ENCODE measurements around the gene FOXJ1. TPM values are rescaled to one million over a fixed set of nuclear protein-coding genes. Genes with fewer than 3 reads are reported as not detected.
A peak's percentile ranks its signal among the peaks of the same experiment; 100 is the strongest.

FOXJ1 gene
- total RNA-seq, 1 donor from 2014 or later, result not detected

- no peak overlapping the region for H3K4me3 ChIP-seq
- intact Hi-C loops (cut with DNase I), result no loop called here
- TF ChIP-seq POLR2A (IDR thresholded peaks at IDR 0.05), result no peak
- no peak for TF ChIP-seq CTCF (IDR thresholded peaks at IDR 0.05)
- TF ChIP-seq POLR2AphosphoS5 (IDR thresholded peaks at IDR 0.05; ENCODE audit: insufficient read depth in 1 of 2, low read depth in 1 of 2), result no peak
These were observed 50.4 kb downstream of the FOXJ1 start for GRCh38 chr17:76090517-76091129.

GRCh38 chr17:76089680-76090516 lies 51.1 kb downstream of the FOXJ1 start:
- DNase-seq (ENCODE audit: extremely low spot score in 2 of 2), result no peak
- H3K4me3 ChIP-seq, result no peak overlapping the region
- H3K9me3 ChIP-seq, result no peaks in the 10 kb centered on the region
- TF ChIP-seq CTCF (IDR thresholded peaks at IDR 0.05) (no peak), POLR2A (IDR thresholded peaks at IDR 0.05) (no peak), POLR2AphosphoS5 (IDR thresholded peaks at IDR 0.05; ENCODE audit: insufficient read depth in 1 of 2, low read depth in 1 of 2) (no peak)
- H3K27ac ChIP-seq, result no peak overlapping the region
- peaks cover 4 to 82% of the 10 kb centered on the region in 2 donors for H3K36me3 ChIP-seq
- intact Hi-C loops (cut with DNase I), result no loop called here
- H3K4me1 ChIP-seq, result no peaks in the 10 kb centered on the region
- H3K27me3 ChIP-seq, result no peaks in the 10 kb centered on the region

More at GRCh38 chr17:76090517-76091129, 50.4 kb downstream of the FOXJ1 start:
- H3K9me3 ChIP-seq, result no peaks in the 10 kb centered on the region
- peaks cover 4 to 82% of the 10 kb centered on the region in 2 donors for H3K36me3 ChIP-seq
- no peaks in the 10 kb centered on the region for H3K4me1 ChIP-seq
- DNase-seq (ENCODE audit: extremely low spot score in 2 of 2), result no peak
- no peaks in the 10 kb centered on the region for H3K27me3 ChIP-seq
- no peak overlapping the region for H3K27ac ChIP-seq

- Histone ChIP-seq H3K27ac (no peak overlapping the region), H3K27me3 (no peaks in the 10 kb centered on the region), H3K4me1 (no peaks in the 10 kb centered on the region), H3K4me3 (no peak overlapping the region), H3K36me3 (peaks cover under 1 to 84% of the 10 kb centered on the region in 2 donors), H3K9me3 (no peaks in the 10 kb centered on the region)
- TF ChIP-seq POLR2A (IDR thresholded peaks at IDR 0.05) (no peak), POLR2AphosphoS5 (IDR thresholded peaks at IDR 0.05; ENCODE audit: insufficient read depth in 1 of 2, low read depth in 1 of 2) (no peak), CTCF (IDR thresholded peaks at IDR 0.05) (no peak)
- no peak for DNase-seq (ENCODE audit: extremely low spot score in 2 of 2)
- intact Hi-C loops (cut with DNase I), result no loop called here
These were observed 52.0 kb downstream of the FOXJ1 start for GRCh38 chr17:76088868-76089576.

GRCh38 chr17:76088041-76088867 lies 52.8 kb downstream of the FOXJ1 start:
- no peaks in the 10 kb centered on the region for H3K27me3 ChIP-seq
- no peak overlapping the region for H3K27ac ChIP-seq
- H3K36me3 ChIP-seq, result peaks cover 0 to 83% of the 10 kb centered on the region in 2 donors
- peak in 1 of 2 donors; percentile 85 for DNase-seq (ENCODE audit: extremely low spot score in 2 of 2)
- H3K4me3 ChIP-seq, result no peak overlapping the region
- TF ChIP-seq CTCF (IDR thresholded peaks at IDR 0.05), result no peak
- no peak for TF ChIP-seq POLR2AphosphoS5 (IDR thresholded peaks at IDR 0.05; ENCODE audit: insufficient read depth in 1 of 2, low read depth in 1 of 2)
- TF ChIP-seq POLR2A (IDR thresholded peaks at IDR 0.05), result no peak
- H3K9me3 ChIP-seq, result no peaks in the 10 kb centered on the region
- no peaks in the 10 kb centered on the region for H3K4me1 ChIP-seq
- intact Hi-C loops (cut with DNase I), result no loop called here
